Testis (tissue), 3 donors: ENCODE results near the gene TPSG1. TPM values are rescaled to one million over a fixed set of nuclear protein-coding genes. Genes with fewer than 3 reads are reported as not detected.

Experiments used
- DNase-seq: peaks from one replicate; pipeline ENCODE4 v3.0.0-alpha.2; 2019
- H3K27ac ChIP-seq, 2 donors: fragments of 200-600 bp; sonication (generic); one replicate each; pipeline ENCODE4 v1.5.1; 2019
- H3K27me3 ChIP-seq: fragments of 200-600 bp; sonication (generic); one replicate; pipeline ENCODE4 v1.5.1; 2019
- H3K36me3 ChIP-seq: fragments of 200-600 bp; sonication (generic); one replicate; pipeline ENCODE4 v1.5.1; 2017; ENCODE audit warnings: low read depth; ENCODE audit errors: missing control alignments
- H3K4me1 ChIP-seq: fragments of 200-600 bp; sonication (generic); one replicate; pipeline ENCODE4 v1.5.1; 2019
- H3K4me3 ChIP-seq, 2 donors: fragments of 200-600 bp; sonication (generic); one replicate each; pipeline ENCODE4 v1.5.1; 2017 to 2019
- H3K9me3 ChIP-seq: fragments of 200-600 bp; sonication (generic); one replicate; pipeline ENCODE4 v1.5.1; 2017
- CTCF ChIP-seq, 3 experiments: fragments of 450-650 bp in 2 of 3; fragments of 200-600 bp in 1 of 3; sonication (generic) in 1 of 3; IDR thresholded peaks; one replicate each; pipeline ENCODE4 v1.5.1; 2016 to 2019; ENCODE audit warnings: antibody characterized with exemption in 3 of 3, mild to moderate bottlenecking in 2 of 3, moderate library complexity in 1 of 3
- POLR2A ChIP-seq: fragments of 450-650 bp; IDR thresholded peaks from one replicate; pipeline ENCODE4 v1.6.1; 2017; ENCODE audit warnings: antibody characterized with exemption, mild to moderate bottlenecking, moderate library complexity
- WGBS, 2 donors: methylation state at CpG; one replicate each; pipeline ENCODE4 v1.1.5; 2018; 5-methylcytosine and 5-hydroxymethylcytosine counted together
- intact Hi-C: fragments of 100-400 bp; cut with DNase I; formaldehyde crosslinking; loops from one replicate; pipeline ENCODE4 v1.15.1; 2023; ENCODE audit warnings: low total_unique reads
- polyA plus RNA-seq: library from polyadenylated mRNA; stranded (reverse); fragments of 350-450 nt; fragmentation: Illumina TruSeq; extraction: RNeasy Lipid Tissue Mini Kit (QIAGEN cat#74804); gene quantifications from one replicate; pipeline ENCODE4 v1.2.3, GENCODE V29; 2014; ENCODE audit warnings: low read depth, low replicate concordance; ENCODE audit not compliant: insufficient read depth
- total RNA-seq, 2 donors: library from RNA; depleted of rRNA; stranded (reverse); fragments of >200 nt; gene quantifications; one replicate each; pipeline ENCODE4 v1.2.3, GENCODE V29; 2016

TPSG1 gene
- total and polyA plus RNA-seq, 3 donors from 2014 or later = 1.2 TPM; not detected in 2

DNA sequence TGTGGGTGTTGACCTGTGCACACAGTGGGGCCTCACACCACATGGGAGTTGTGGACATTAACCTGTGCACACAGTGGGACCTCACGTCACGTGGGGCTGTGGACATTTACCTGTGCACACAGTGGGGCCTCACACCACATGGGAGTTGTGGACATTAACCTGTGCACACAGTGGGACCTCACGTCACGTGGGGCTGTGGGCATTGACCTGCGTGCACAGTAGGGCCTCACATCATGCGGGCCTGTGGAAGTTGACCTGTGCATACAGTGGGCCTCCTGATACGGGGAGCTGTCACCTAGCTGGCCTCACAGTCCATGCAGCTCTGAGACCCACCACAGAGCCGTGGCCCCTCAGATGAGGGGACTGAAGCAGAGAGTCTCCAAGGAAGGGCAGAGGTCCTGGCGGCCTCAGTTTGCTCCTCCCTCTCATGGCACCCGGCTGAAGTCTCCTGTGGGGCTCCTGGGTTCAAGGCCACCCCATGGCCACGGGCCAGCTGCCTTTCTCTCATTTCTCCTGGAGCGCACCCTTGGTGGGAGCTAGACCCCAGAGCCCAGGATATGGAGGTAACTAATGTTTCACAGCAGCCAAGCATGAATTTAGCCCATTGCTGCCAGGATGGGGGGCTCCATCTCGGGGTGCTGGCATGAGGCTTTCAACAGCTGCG is 51.1 kb downstream of the TPSG1 start:
- no peak for DNase-seq
- 50 to 65% methylated on average over 2 to 14 of the region's 14 CpGs for WGBS, 2 donors
- no peaks in the 10 kb centered on the region for H3K36me3 ChIP-seq
- intact Hi-C loops = no loop called here
- no peak overlapping the region for H3K4me3 ChIP-seq
- peaks cover 40% of the 10 kb centered on the region for H3K4me1 ChIP-seq
- no peaks in the 10 kb centered on the region for H3K27me3 ChIP-seq
- H3K27ac ChIP-seq = peak overlapping the region; percentile 24 to 69
- TF ChIP-seq CTCF (IDR thresholded peaks at IDR 0.05) = no peak
- TF ChIP-seq POLR2A = no peak
- no peaks in the 10 kb centered on the region for H3K9me3 ChIP-seq

DNA sequence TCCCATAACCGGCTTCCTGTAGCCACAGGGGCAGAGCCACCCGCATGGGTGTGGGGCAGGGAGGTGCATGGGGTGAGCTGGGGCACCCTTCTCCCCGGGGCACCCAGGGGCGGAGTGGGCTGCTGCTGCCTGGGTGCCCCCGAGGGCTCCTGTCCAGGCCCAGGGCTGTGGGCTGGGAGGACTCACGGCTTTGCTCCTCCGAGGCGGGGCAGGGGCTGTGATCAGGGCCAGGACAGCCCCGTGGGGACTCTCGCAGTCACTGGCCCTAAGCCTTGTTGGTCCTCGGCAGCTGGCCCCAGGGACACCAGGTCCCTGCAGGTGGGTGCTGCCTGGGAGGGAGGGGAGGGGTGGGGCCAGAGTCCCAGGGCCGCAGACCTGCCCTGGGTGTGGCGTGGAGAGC is 52.4 kb downstream of the TPSG1 start:
- Histone ChIP-seq H3K4me1 (peaks cover 44% of the 10 kb centered on the region), H3K27ac (no peak overlapping the region), H3K9me3 (no peaks in the 10 kb centered on the region), H3K4me3 (no peak overlapping the region), H3K27me3 (no peaks in the 10 kb centered on the region), H3K36me3 (no peaks in the 10 kb centered on the region)
- 94 to 95% methylated on average over 4 to 13 of the region's 13 CpGs for WGBS, 2 donors
- intact Hi-C loops = no loop called here
- TF ChIP-seq CTCF (IDR thresholded peaks at IDR 0.05) (no peak), POLR2A (no peak)
- DNase-seq = no peak

GRCh38 chr16:1171854-1172428 is 53.1 kb downstream of the TPSG1 start:
- no peak for DNase-seq
- no peak for TF ChIP-seq CTCF (IDR thresholded peaks at IDR 0.05)
- no peak for TF ChIP-seq POLR2A
- Histone ChIP-seq H3K4me3 (no peak overlapping the region), H3K36me3 (no peaks in the 10 kb centered on the region), H3K9me3 (no peaks in the 10 kb centered on the region), H3K27me3 (no peaks in the 10 kb centered on the region), H3K27ac (peak overlapping the region in 1 of 2 donors; percentile 45), H3K4me1 (peaks cover 44% of the 10 kb centered on the region)
- intact Hi-C loops = no loop called here
- 88 to 92% methylated on average over 10 to 32 of the region's 36 CpGs for WGBS, 2 donors

Other genes starting within 250 kb of the TPSG1 start
- 10 to 100 TPM; 11.2 to 19.6 TPM for gene SOX8, start 243.5 kb downstream of the TPSG1 start, total RNA-seq
- gene SOX8, start 243.5 kb downstream of the TPSG1 start, polyA plus RNA-seq = 4.3 TPM
- gene SSTR5, start 152.5 kb downstream of the TPSG1 start, total RNA-seq = under 1 TPM in 1 of 2 donors, not detected in 1; 0.31 TPM
- gene SSTR5, start 152.5 kb downstream of the TPSG1 start, polyA plus RNA-seq = not detected
- gene C1QTNF8, start 129.0 kb downstream of the TPSG1 start, total RNA-seq = 1 to 10 TPM; 1.3 to 2.7 TPM
- gene C1QTNF8, start 129.0 kb downstream of the TPSG1 start, polyA plus RNA-seq = not detected
- gene CACNA1H, start 72.2 kb downstream of the TPSG1 start, total RNA-seq = 10 to 100 TPM; 55.9 to 69.0 TPM
- gene CACNA1H, start 72.2 kb downstream of the TPSG1 start, polyA plus RNA-seq = 41.1 TPM
- 10 to 100 TPM; 10.8 to 49.5 TPM for gene TPSB2, start 4.9 kb upstream of the TPSG1 start, total RNA-seq
- gene TPSB2, start 4.9 kb upstream of the TPSG1 start, polyA plus RNA-seq = 16.1 TPM
- 10 to 100 TPM; 11.7 to 32.0 TPM for gene TPSAB1, start 15.4 kb upstream of the TPSG1 start, total RNA-seq
- gene TPSAB1, start 15.4 kb upstream of the TPSG1 start, polyA plus RNA-seq = 12.2 TPM
- gene TPSD1, start 30.8 kb upstream of the TPSG1 start, total RNA-seq = 1 to 10 TPM; 1.1 to 1.6 TPM
- gene TPSD1, start 30.8 kb upstream of the TPSG1 start, polyA plus RNA-seq = 1.1 TPM
- gene UBE2I, start 84.4 kb upstream of the TPSG1 start, total RNA-seq = 100 to 1,000 TPM; 116 to 127 TPM
- gene UBE2I, start 84.4 kb upstream of the TPSG1 start, polyA plus RNA-seq = 143 TPM
- gene BAIAP3, start 108.4 kb upstream of the TPSG1 start, total RNA-seq = 10 to 100 TPM; 29.8 to 60.4 TPM
- 23.0 TPM for gene BAIAP3, start 108.4 kb upstream of the TPSG1 start, polyA plus RNA-seq
- 10 to 100 TPM; 79.4 to 89.5 TPM for gene TSR3, start 126.6 kb upstream of the TPSG1 start, total RNA-seq
- 40.9 TPM for gene TSR3, start 126.6 kb upstream of the TPSG1 start, polyA plus RNA-seq
- gene GNPTG, start 126.7 kb upstream of the TPSG1 start, total RNA-seq = 100 to 1,000 TPM; 106 to 150 TPM
- 67.8 TPM for gene GNPTG, start 126.7 kb upstream of the TPSG1 start, polyA plus RNA-seq
- gene UNKL, start 189.4 kb upstream of the TPSG1 start, total RNA-seq = 10 to 100 TPM; 49.2 to 49.9 TPM
- gene UNKL, start 189.4 kb upstream of the TPSG1 start, polyA plus RNA-seq = 23.7 TPM
- gene UQCC4, start 195.5 kb upstream of the TPSG1 start, total RNA-seq = 10 to 100 TPM; 22.8 to 27.7 TPM
- 17.5 TPM for gene UQCC4, start 195.5 kb upstream of the TPSG1 start, polyA plus RNA-seq
- under 1 TPM; 0.31 to 0.71 TPM for gene PERCC1, start 205.8 kb upstream of the TPSG1 start, total RNA-seq
- not detected for gene PERCC1, start 205.8 kb upstream of the TPSG1 start, polyA plus RNA-seq
- gene CCDC154, start 219.3 kb upstream of the TPSG1 start, total RNA-seq = 10 to 100 TPM in 1 of 2 donors, 1 to 10 TPM in 1; 7.6 to 18.0 TPM
- 14.8 TPM for gene CCDC154, start 219.3 kb upstream of the TPSG1 start, polyA plus RNA-seq
- gene CLCN7, start 249.8 kb upstream of the TPSG1 start, total RNA-seq = 100 to 1,000 TPM; 152 to 160 TPM
- gene CLCN7, start 249.8 kb upstream of the TPSG1 start, polyA plus RNA-seq = 79.6 TPM